NT2/D1 (cell line): ENCODE data around the gene NPIPB6.

Source experiments
- SUZ12 ChIP-seq: IDR thresholded peaks from 2 replicates; pipeline ENCODE4 v1.6.1; 2011; ENCODE audit not compliant: insufficient read length, insufficient read depth; ENCODE audit errors: extremely low read depth
- YY1 ChIP-seq: IDR thresholded peaks from 2 replicates; pipeline ENCODE4 v1.6.1; 2011; ENCODE audit not compliant: insufficient read length, insufficient read depth
- ZNF274 ChIP-seq: IDR thresholded peaks from 2 replicates; pipeline ENCODE4 v1.6.1; 2011; ENCODE audit warnings: mild to moderate bottlenecking, low read depth, low read length

GRCh38 chr16:28320023-28320561 lies 43.2 kb downstream of the NPIPB6 start:
- no peak for TF ChIP-seq ZNF274
- no peak for TF ChIP-seq YY1
- no peak for TF ChIP-seq SUZ12
